Measurements from ENCODE around the gene WDR87. TPM values are rescaled to one million over a fixed set of nuclear protein-coding genes. Genes with fewer than 3 reads are reported as not detected.
A peak's percentile ranks its signal among the peaks of the same experiment; 100 is the strongest.

The WDR87 gene
- total and polyA plus RNA-seq, 2 donors from 2014 or later: not detected

- no peak for TF ChIP-seq CTCF (IDR thresholded peaks at IDR 0.05; ENCODE audit: borderline replicate concordance, extremely low read depth, insufficient read depth)
- Histone ChIP-seq H3K4me1 (ENCODE audit: control insufficient read depth in 2 of 3, insufficient read depth in 2 of 3, low read depth in 1 of 3, low read length in 3 of 3) (peaks cover 0 to 6% (median 2%) of the 10 kb centered on the region in 3 donors), H3K4me3 (ENCODE audit: low read length in 3 of 3) (no peak overlapping the region), H3K9ac (ENCODE audit: low read length in 3 of 3) (no peak overlapping the region), H3K36me3 (ENCODE audit: control insufficient read depth in 2 of 3, insufficient read depth in 3 of 3, low read length in 3 of 3) (no peaks in the 10 kb centered on the region), H3K27me3 (ENCODE audit: control insufficient read depth, insufficient read depth, low read length) (no peaks in the 10 kb centered on the region), H3K27ac (ENCODE audit: low read depth in 2 of 2, low read length in 2 of 2) (no peak overlapping the region), H3K9me3 (ENCODE audit: control insufficient read depth in 2 of 3, insufficient read depth in 1 of 3, low read length in 3 of 3) (no peaks in the 10 kb centered on the region)
- FAIRE-seq: no peak
- DNase-seq: peak in 2 of 5 donors; percentile 22 to 39
- intact Hi-C loops (cut with DNase I): no loop called here
These were observed 35.6 kb upstream of the WDR87 start for GRCh38 chr19:37941782-37942515.

- H3K27me3 ChIP-seq (ENCODE audit: control insufficient read depth, insufficient read depth, low read length): no peaks in the 10 kb centered on the region
- no peak overlapping the region for H3K4me3 ChIP-seq (ENCODE audit: low read length in 3 of 3)
- H3K36me3 ChIP-seq (ENCODE audit: control insufficient read depth in 2 of 3, insufficient read depth in 3 of 3, low read length in 3 of 3): no peaks in the 10 kb centered on the region
- peaks cover 3 to 22% (median 7%) of the 10 kb centered on the region in 3 donors for H3K4me1 ChIP-seq (ENCODE audit: control insufficient read depth in 2 of 3, insufficient read depth in 2 of 3, low read depth in 1 of 3, low read length in 3 of 3)
- DNase-seq (no peak), FAIRE-seq (no peak)
- H3K9me3 ChIP-seq (ENCODE audit: control insufficient read depth in 2 of 3, insufficient read depth in 1 of 3, low read length in 3 of 3): peaks cover 0 to 9% (median 0%) of the 10 kb centered on the region in 3 donors
- no peak overlapping the region for H3K27ac ChIP-seq (ENCODE audit: low read depth in 2 of 2, low read length in 2 of 2)
- H3K9ac ChIP-seq (ENCODE audit: low read length in 3 of 3): no peak overlapping the region
- no peak for TF ChIP-seq CTCF (IDR thresholded peaks at IDR 0.05; ENCODE audit: borderline replicate concordance, extremely low read depth, insufficient read depth)
- intact Hi-C loops (cut with DNase I): no loop called here
These were observed 32.0 kb upstream of the WDR87 start for GRCh38 chr19:37938353-37938752.

- FAIRE-seq: no peak
- intact Hi-C loops (cut with DNase I): no loop called here
- TF ChIP-seq CTCF (IDR thresholded peaks at IDR 0.05; ENCODE audit: borderline replicate concordance, extremely low read depth, insufficient read depth): no peak
These were observed 30.5 kb upstream of the WDR87 start for GRCh38 chr19:37936886-37937285.

More at GRCh38 chr19:37936886-37937285, 30.5 kb upstream of the WDR87 start:
- DNase-seq: no peak
- H3K27ac ChIP-seq (ENCODE audit: low read depth in 2 of 2, low read length in 2 of 2): no peak overlapping the region
- H3K9ac ChIP-seq (ENCODE audit: low read length in 3 of 3): no peak overlapping the region
- H3K4me1 ChIP-seq (ENCODE audit: control insufficient read depth in 2 of 3, insufficient read depth in 2 of 3, low read depth in 1 of 3, low read length in 3 of 3): peaks cover 3 to 27% (median 12%) of the 10 kb centered on the region in 3 donors
- H3K36me3 ChIP-seq (ENCODE audit: control insufficient read depth in 2 of 3, insufficient read depth in 3 of 3, low read length in 3 of 3): no peaks in the 10 kb centered on the region
- H3K4me3 ChIP-seq (ENCODE audit: low read length in 3 of 3): no peak overlapping the region
- no peaks in the 10 kb centered on the region for H3K27me3 ChIP-seq (ENCODE audit: control insufficient read depth, insufficient read depth, low read length)
- peaks cover 0 to 9% (median 0%) of the 10 kb centered on the region in 3 donors for H3K9me3 ChIP-seq (ENCODE audit: control insufficient read depth in 2 of 3, insufficient read depth in 1 of 3, low read length in 3 of 3)

Data from kidney (tissue), 14 donors.